ENCODE data around the gene MDFI.
A peak's percentile ranks its signal among the peaks of the same experiment; 100 is the strongest.

GRCh38 chr6:41683273-41683522 is 44.9 kb downstream of the MDFI start:
- TF ChIP-seq, protein P1, sequence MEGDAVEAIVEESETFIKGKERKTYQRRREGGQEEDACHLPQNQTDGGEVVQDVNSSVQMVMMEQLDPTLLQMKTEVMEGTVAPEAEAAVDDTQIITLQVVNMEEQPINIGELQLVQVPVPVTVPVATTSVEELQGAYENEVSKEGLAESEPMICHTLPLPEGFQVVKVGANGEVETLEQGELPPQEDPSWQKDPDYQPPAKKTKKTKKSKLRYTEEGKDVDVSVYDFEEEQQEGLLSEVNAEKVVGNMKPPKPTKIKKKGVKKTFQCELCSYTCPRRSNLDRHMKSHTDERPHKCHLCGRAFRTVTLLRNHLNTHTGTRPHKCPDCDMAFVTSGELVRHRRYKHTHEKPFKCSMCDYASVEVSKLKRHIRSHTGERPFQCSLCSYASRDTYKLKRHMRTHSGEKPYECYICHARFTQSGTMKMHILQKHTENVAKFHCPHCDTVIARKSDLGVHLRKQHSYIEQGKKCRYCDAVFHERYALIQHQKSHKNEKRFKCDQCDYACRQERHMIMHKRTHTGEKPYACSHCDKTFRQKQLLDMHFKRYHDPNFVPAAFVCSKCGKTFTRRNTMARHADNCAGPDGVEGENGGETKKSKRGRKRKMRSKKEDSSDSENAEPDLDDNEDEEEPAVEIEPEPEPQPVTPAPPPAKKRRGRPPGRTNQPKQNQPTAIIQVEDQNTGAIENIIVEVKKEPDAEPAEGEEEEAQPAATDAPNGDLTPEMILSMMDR (conservative IDR thresholded peaks at IDR 0.05; ENCODE audit: low read depth in 2 of 2): no peak
- TF ChIP-seq POLR2AphosphoS5 (IDR thresholded peaks at IDR 0.05; ENCODE audit: low read depth): 0 out of 2 replicates have a peak, but pooled peaks have one; percentile 25
- no peak for TF ChIP-seq EZH2 (IDR thresholded peaks at IDR 0.05; ENCODE audit: low read depth, unreplicated experiment)
- no peak for TF ChIP-seq ZNF331 (CRISPR knock-in tag; IDR thresholded peaks at IDR 0.05; ENCODE audit: low read depth)
- TF ChIP-seq, protein P2, sequence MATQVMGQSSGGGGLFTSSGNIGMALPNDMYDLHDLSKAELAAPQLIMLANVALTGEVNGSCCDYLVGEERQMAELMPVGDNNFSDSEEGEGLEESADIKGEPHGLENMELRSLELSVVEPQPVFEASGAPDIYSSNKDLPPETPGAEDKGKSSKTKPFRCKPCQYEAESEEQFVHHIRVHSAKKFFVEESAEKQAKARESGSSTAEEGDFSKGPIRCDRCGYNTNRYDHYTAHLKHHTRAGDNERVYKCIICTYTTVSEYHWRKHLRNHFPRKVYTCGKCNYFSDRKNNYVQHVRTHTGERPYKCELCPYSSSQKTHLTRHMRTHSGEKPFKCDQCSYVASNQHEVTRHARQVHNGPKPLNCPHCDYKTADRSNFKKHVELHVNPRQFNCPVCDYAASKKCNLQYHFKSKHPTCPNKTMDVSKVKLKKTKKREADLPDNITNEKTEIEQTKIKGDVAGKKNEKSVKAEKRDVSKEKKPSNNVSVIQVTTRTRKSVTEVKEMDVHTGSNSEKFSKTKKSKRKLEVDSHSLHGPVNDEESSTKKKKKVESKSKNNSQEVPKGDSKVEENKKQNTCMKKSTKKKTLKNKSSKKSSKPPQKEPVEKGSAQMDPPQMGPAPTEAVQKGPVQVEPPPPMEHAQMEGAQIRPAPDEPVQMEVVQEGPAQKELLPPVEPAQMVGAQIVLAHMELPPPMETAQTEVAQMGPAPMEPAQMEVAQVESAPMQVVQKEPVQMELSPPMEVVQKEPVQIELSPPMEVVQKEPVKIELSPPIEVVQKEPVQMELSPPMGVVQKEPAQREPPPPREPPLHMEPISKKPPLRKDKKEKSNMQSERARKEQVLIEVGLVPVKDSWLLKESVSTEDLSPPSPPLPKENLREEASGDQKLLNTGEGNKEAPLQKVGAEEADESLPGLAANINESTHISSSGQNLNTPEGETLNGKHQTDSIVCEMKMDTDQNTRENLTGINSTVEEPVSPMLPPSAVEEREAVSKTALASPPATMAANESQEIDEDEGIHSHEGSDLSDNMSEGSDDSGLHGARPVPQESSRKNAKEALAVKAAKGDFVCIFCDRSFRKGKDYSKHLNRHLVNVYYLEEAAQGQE (IDR thresholded peaks at IDR 0.05; ENCODE audit: unreplicated experiment): no peak
- TF ChIP-seq EZH2phosphoT487 (IDR thresholded peaks at IDR 0.05; ENCODE audit: unreplicated experiment): no peak
- no peak for TF ChIP-seq CREB1 (CRISPR knock-in tag; IDR thresholded peaks at IDR 0.05; ENCODE audit: low read depth)
- TF ChIP-seq NANOG (IDR thresholded peaks at IDR 0.05; ENCODE audit: borderline replicate concordance): no peak
- TF ChIP-seq JUNB (IDR thresholded peaks at IDR 0.05; ENCODE audit: unreplicated experiment): no peak
- TF ChIP-seq, protein P3, sequence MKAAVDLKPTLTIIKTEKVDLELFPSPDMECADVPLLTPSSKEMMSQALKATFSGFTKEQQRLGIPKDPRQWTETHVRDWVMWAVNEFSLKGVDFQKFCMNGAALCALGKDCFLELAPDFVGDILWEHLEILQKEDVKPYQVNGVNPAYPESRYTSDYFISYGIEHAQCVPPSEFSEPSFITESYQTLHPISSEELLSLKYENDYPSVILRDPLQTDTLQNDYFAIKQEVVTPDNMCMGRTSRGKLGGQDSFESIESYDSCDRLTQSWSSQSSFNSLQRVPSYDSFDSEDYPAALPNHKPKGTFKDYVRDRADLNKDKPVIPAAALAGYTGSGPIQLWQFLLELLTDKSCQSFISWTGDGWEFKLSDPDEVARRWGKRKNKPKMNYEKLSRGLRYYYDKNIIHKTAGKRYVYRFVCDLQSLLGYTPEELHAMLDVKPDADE (IDR thresholded peaks at IDR 0.05): no peak
- TF ChIP-seq ZNF114 (CRISPR knock-in tag; IDR thresholded peaks at IDR 0.05): no peak
- TF ChIP-seq STAT1 (IDR thresholded peaks at IDR 0.05; ENCODE audit: unreplicated experiment): no peak
